ENCODE results near the gene KCNAB1.

- no peak for TF ChIP-seq POLR2A (IDR thresholded peaks at IDR 0.05)
- no peak for TF ChIP-seq CTCF (IDR thresholded peaks at IDR 0.05)
Measured at GRCh38 chr3:156483002-156483401, 362.6 kb downstream of the KCNAB1 start.

All from tibial nerve (tissue), 3 donors.